ENCODE data around the gene KLRC4. TPM values are rescaled to one million over a fixed set of nuclear protein-coding genes. Genes with fewer than 3 reads are reported as not detected.

KLRC4 gene
- total RNA-seq, 1 experiment from 2014 or later: 2.1 TPM

DNA sequence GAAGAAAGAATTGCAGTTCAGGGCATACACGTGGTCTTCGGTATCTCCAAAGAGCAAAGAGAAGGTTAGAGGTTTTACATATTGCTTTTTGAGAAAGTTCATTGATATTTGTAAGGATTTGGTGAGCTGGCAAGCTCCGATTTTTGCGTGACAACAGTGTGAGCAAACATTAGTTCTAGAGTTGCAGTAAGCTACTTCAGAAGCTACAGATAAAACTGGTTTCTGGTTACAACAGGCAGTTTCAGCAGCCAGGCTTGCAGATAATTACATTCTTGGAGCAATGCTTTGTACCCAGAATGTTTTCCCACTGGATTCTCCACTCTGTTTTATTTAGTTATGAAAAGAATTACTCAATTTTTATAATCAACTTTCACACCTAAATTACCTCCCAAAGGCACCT lies 47.9 kb downstream of the KLRC4 start (continued):
- TF ChIP-seq ZNF274 (IDR thresholded peaks at IDR 0.05; ENCODE audit: low read depth, low read length) (no peak), CBX3 (IDR thresholded peaks at IDR 0.05; ENCODE audit: low read depth) (no peak)

DNA sequence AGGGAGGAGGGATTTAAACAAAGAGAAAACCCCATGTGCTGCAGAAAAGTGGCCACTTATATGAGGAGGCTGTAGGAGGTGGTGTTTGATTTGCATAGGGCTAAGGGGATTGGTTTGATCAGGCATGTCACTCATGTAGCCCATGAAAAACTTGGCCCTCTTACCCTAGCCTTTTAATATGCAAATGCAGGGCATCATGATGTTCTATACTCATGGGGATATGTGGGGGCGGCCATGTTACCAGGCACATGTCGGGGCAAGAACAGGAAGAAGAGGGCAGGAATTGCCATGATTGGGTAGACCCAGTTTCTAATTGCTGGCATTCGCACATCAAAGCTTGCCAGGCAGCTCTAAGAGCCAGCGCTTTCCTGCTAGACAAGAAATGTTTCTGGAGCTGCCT lies 48.5 kb downstream of the KLRC4 start:
- no TSS peak for BruUV-seq (replicated peaks)
- ATAC-seq: no peak
- Histone ChIP-seq H2AFZ (ENCODE audit: low read depth, low read length, poor library complexity, severe bottlenecking) (no peak overlapping the region), H3K9ac (ENCODE audit: low read length) (no peak overlapping the region), H3K79me2 (ENCODE audit: insufficient read depth, low read length) (no peaks in the 10 kb centered on the region), H3K27ac (ENCODE audit: low read depth, low read length) (peak overlapping the region; percentile 89), H3K4me2 (ENCODE audit: low read length) (peak overlapping the region; percentile 90), H4K20me1 (ENCODE audit: insufficient read depth) (no peaks in the 10 kb centered on the region), H3K27me3 (ENCODE audit: insufficient read depth, low read length) (no peaks in the 10 kb centered on the region), H3K36me3 (ENCODE audit: control insufficient read depth in 1 of 2, insufficient read depth in 2 of 2, low read length in 2 of 2) (no peaks in the 10 kb centered on the region), H3K9me2 (ENCODE audit: insufficient read depth) (no peaks in the 10 kb centered on the region), H3K9me3 (ENCODE audit: control insufficient read depth in 1 of 2, insufficient read depth in 1 of 2, low read depth in 1 of 2, low read length in 2 of 2) (no peaks in the 10 kb centered on the region), H3K4me1 (ENCODE audit: control insufficient read depth in 1 of 2, insufficient read depth in 2 of 2, low read length in 2 of 2) (peaks cover 26 to 44% of the 10 kb centered on the region in 2 experiments; a peak in 3 of 4 replicates), H3K4me3 (replicated peaks in 1 of 2; ENCODE audit: low read depth in 1 of 2, low read length in 2 of 2) (no peak overlapping the region)
- ChIA-PET POLR2A (no interaction called here), CTCF (interaction anchor here (1.2 kb wide), 1 partner anchor 389 kb away, joined by 3 read pairs; no protein-coding TSS in a partner anchor), RAD21 (ENCODE audit: low non-redundant PET in 1 of 2, low total read pairs in 2 of 2, uncharacterized antibody in 2 of 2, unreplicated experiment in 2 of 2) (no interaction called here)
- TF ChIP-seq YY1 (IDR thresholded peaks at IDR 0.05; ENCODE audit: extremely low read depth, insufficient replicate concordance, low read depth, low read length) (peak; percentile 26), ZNF274 (IDR thresholded peaks at IDR 0.05; ENCODE audit: low read depth, low read length) (no peak)
- DNase-seq (ENCODE audit: low read depth, low spot score): no peak
- intact Hi-C loops (cut with micrococcal nuclease): no loop called here

DNA sequence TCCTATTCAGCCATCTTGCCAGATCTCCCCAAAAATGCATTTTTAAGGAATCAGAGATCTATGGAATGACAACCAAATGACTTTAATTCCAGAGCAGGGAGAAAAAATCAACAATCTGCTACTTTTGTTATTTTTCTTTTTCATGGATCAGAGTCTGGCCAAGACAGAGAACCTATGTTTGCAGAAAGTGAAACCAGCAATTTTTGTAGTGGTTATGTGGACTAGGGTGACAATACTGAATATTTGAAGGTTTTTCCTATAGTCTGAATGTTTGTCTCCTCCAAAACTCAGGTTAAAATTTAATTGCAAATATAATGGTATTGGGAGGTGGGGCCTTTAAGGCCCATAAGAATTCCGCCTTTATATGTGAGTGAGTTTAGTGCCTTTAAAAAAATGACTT lies 50.6 kb downstream of the KLRC4 start:
- H3K4me3 ChIP-seq (replicated peaks in 1 of 2; ENCODE audit: low read depth in 1 of 2, low read length in 2 of 2): no peak overlapping the region
- no TSS peak for BruUV-seq (replicated peaks)
- intact Hi-C loops (cut with micrococcal nuclease): no loop called here
- CTCF ChIA-PET: no interaction called here
- H3K27ac ChIP-seq (ENCODE audit: low read depth, low read length): no peak overlapping the region
- RAD21 ChIA-PET (ENCODE audit: low non-redundant PET in 1 of 2, low total read pairs in 2 of 2, uncharacterized antibody in 2 of 2, unreplicated experiment in 2 of 2): no interaction called here
- no peaks in the 10 kb centered on the region for H3K9me3 ChIP-seq (ENCODE audit: control insufficient read depth in 1 of 2, insufficient read depth in 1 of 2, low read depth in 1 of 2, low read length in 2 of 2)
- ATAC-seq (no peak), DNase-seq (ENCODE audit: low read depth, low spot score) (no peak)
- H3K27me3 ChIP-seq (ENCODE audit: insufficient read depth, low read length): no peaks in the 10 kb centered on the region
- H3K9me2 ChIP-seq (ENCODE audit: insufficient read depth): no peaks in the 10 kb centered on the region
- no peak overlapping the region for H3K4me2 ChIP-seq (ENCODE audit: low read length)
- no peaks in the 10 kb centered on the region for H4K20me1 ChIP-seq (ENCODE audit: insufficient read depth)
- TF ChIP-seq FOSL1 (IDR thresholded peaks at IDR 0.05; ENCODE audit: low read depth) (no peak), CBX3 (IDR thresholded peaks at IDR 0.05; ENCODE audit: low read depth) (no peak)
- TF ChIP-seq, protein P1, sequence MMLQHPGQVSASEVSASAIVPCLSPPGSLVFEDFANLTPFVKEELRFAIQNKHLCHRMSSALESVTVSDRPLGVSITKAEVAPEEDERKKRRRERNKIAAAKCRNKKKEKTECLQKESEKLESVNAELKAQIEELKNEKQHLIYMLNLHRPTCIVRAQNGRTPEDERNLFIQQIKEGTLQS (IDR thresholded peaks at IDR 0.05): no peak
- TF ChIP-seq, protein P2, sequence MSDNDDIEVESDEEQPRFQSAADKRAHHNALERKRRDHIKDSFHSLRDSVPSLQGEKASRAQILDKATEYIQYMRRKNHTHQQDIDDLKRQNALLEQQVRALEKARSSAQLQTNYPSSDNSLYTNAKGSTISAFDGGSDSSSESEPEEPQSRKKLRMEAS (IDR thresholded peaks at IDR 0.05): no peak
- H3K36me3 ChIP-seq (ENCODE audit: control insufficient read depth in 1 of 2, insufficient read depth in 2 of 2, low read length in 2 of 2): no peaks in the 10 kb centered on the region
- H3K4me1 ChIP-seq (ENCODE audit: control insufficient read depth in 1 of 2, insufficient read depth in 2 of 2, low read length in 2 of 2): peaks cover 37 to 39% of the 10 kb centered on the region in 2 experiments
- H3K79me2 ChIP-seq (ENCODE audit: insufficient read depth, low read length): no peaks in the 10 kb centered on the region
- POLR2A ChIA-PET: no interaction called here
- no peak overlapping the region for H3K9ac ChIP-seq (ENCODE audit: low read length)
- no peak overlapping the region for H2AFZ ChIP-seq (ENCODE audit: low read depth, low read length, poor library complexity, severe bottlenecking)

Measured in HCT116 (cell line).